HG02852 (cell line): Measurements from ENCODE around the gene EPS8L3.
"Not testable (repeated sequence)": the region's sequence is repeated elsewhere in the genome, so short reads cannot be mapped to it uniquely, and the experiment has no call there.

ENCODE experiments used
- ATAC-seq: cut with Tn5 transposase; IDR thresholded peaks from one replicate; pipeline ENCODE4 v1.9.1; 2021; ENCODE audit warnings: mild to moderate bottlenecking, moderate library complexity; ENCODE audit not compliant: unreplicated experiment

The EPS8L3 gene, protein sequence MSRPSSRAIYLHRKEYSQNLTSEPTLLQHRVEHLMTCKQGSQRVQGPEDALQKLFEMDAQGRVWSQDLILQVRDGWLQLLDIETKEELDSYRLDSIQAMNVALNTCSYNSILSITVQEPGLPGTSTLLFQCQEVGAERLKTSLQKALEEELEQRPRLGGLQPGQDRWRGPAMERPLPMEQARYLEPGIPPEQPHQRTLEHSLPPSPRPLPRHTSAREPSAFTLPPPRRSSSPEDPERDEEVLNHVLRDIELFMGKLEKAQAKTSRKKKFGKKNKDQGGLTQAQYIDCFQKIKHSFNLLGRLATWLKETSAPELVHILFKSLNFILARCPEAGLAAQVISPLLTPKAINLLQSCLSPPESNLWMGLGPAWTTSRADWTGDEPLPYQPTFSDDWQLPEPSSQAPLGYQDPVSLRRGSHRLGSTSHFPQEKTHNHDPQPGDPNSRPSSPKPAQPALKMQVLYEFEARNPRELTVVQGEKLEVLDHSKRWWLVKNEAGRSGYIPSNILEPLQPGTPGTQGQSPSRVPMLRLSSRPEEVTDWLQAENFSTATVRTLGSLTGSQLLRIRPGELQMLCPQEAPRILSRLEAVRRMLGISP

DNA sequence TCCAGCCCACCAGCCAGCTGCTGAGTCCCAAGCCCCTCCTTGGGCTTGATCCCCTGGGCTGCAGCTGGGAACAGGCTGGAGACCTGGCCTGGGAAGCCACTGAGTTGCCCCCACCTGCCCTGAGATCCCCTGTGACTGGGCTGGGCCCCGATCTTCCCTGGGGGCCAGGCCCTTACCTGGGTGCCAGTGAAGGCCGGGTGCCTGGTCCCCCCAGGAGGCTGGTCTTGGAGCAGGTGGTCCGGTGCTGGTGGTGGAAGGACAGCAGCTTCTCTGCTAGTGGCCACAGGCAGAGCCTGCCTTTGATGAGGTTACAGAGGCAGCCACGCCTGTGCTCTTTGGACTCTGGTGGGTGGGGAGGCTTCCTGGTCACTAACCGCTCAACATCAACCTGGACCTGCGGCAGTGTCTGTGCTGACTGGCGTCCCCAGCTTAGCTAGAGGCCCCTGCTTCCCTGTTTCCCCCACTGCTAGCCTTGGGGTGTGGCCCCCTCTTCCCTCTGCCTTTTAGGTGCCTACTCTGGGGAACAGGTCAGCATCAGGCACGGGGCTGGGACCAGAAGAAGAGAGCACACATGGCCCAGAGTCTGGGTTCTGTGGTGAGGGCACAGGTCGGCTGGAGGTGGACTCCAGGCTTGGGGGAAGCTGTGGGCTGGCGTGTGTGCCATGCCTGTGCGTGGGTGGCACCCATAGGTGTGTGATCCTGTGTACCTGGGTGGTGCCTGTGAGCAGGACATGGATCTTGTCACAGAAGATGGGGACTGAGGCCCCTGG, at the start of gene EPS8L3:
TSS of gene EPS8L3 (minus strand) at position 278 of the 770 bp plus-strand sequence. CDS start 2,174 bp downstream, outside the sequence.
- ATAC-seq: no peak

DNA sequence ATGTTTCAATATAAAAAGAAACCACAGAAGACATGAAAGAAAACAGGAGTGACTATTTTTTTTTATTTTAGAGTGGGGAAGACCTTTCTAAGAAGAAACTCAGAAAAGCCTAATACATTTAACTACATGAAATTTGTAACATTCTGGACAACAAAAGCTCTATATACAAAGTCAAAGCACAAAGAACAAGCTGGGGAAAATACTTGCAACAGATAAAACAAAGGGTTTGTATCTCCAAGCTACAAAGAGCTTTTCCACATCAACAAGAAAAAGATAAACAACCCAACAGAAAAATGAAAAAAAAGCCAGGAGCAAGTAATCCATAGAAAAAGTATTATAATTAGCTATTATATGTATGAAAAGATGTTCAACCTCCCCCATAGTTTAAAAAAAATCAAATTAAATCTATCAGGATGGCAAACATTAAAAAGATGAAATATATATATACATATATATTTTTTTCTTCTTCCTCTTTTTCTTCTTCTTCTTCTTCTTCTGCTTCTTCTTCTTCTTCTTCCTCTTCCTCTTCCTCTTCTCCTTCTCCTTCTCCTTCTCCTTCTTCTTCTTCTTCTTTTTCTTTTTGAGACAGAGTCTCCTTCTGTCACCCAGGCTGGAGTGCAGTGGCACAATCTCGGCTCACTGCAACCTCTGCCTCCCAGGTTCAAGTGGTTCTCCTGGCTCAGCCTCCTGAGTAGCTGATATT, 49.1 kb upstream of the EPS8L3 start:
- no peak for ATAC-seq

DNA sequence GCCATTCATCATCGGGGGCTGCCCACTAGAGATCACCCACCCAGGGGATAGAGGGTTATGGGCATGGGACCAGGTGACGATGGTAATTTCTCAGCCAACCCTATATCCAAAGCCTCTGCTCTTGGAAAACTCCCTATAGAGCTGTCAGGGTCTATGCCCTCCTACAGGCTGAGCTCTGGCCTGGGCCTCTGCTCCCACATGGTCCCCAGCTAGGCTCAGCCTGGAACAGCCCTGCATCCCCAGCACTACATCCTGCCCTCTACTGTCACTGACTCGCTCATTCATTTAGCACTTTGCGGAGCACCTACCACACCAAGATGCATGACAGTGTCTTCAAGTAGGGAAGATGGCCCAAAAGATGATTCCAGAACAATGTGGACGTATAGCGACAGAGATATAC, 45.0 kb upstream of the EPS8L3 start:
- ATAC-seq: no peak

DNA sequence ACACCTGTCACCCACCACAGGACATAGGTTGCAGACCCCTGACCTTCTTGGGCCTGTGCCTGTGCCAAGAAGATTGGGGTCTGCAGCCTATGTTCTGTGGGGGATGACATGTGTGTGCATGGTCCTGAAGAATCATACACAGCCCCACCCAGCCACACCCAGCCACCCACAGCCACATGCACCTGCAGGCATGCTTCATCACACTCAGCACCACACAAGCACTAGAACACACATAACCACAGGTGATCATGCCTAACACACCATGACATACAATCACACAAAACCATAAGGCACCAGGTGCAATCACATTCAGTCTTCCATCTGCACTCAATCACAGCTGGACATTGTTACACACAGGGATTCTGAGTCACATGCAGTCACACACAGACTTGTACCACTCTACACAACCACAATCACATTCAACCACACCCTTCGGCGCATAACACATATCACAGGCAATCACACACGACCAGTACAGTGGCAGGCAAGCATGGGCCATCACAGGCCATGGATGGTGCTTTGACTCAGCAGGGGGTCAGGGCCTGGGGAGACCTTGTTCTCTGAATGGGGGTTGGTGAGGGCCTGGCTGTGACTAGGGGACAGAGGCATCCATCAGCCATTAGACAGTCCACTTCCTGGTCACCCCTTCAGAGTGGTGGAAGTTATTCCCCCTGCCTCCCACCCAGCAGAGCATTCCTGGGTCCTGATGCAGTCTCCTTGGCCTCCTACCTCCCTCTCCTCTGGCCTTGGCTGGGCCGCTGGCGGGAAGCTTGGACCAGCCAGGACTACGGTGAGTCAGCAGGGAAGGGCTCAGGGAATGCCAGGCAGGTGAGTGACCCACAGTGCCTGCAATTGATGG, 44.3 kb upstream of the EPS8L3 start:
- ATAC-seq: no peak

DNA sequence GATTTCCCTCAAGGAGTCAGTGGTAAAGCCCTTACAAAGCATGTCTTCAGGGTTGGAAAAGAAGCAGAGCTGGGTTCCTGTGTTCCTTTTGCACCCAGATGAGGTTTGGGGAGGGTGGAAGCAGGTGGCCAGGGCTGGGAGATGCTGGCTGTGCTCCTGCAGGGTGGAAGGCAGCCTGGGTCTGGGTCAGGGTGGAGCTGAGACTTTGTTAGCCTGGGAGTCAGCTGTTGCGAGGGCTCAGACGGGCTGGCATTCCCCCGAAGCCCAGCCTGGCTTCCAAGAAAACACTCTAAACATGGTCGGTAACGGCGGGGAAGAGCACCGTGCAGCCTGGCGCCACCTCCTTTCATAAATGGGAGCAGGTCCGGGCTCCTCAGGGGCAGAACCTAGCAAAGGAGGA, 43.7 kb upstream of the EPS8L3 start:
- no peak for ATAC-seq

DNA sequence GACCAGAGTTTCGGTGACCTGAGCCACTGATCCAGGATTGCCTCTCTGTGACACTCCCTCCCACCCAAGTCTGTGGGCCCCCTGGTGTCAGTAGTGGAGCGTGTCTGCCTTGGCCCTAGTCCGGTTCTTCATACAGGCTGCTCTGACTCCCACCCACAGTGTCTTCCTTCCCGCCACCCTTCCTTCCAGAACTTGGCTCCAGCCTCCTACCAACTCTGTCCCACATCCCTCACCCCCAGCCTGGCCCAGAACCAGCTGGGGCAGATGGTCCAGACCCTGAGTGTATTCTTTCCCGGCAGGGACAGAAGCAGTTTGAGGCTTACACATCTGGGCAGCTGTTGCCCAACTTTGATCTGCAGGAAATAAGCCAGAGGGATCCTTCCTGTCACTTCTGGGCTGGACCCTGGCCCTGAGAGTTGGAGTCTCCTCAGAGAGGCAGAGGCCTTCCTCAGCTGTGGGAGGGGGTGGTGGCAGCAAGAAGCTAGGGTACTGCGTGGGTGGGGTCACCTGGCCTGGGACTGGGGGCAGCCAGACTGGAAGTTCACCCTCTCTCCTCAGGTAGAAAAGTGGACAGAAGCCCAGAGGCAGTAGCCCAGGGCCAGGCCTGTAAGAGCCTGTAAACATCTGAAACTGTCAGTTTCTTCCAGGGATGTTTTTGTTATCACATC, 43.1 kb upstream of the EPS8L3 start:
- ATAC-seq: no peak

DNA sequence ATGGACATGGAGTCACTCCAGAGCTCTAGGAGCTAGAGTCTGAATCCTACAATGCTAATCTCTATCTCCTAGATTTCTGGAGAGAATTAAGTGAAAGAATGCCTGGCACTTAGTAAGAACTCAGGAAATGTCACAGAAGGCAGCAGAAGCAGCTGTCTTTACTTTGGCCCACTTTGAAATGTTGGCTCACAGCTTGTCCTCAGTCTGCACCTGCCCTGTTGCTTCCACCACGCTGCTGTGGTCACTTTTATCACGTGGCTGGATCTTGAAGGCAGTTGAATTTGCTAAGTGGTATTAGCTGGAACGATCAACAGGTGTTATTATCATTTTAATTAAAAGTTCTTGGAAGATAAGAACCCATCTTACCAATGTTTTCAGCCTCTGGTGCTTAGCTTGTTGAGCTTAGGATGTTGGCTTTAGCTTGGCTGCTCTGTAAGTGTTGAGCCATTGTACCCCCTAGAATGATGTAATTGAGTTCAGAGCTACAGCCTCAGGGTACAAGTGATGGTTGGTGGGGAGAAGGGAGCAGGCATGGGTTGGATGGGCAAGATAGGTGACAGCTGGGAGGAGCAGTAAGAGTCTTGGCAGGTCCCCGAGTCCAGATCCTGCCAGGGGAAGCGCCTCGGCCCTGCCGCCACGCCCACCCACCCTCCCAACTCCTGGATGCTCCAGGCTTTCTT, 41.9 kb upstream of the EPS8L3 start:
- ATAC-seq: no peak

DNA sequence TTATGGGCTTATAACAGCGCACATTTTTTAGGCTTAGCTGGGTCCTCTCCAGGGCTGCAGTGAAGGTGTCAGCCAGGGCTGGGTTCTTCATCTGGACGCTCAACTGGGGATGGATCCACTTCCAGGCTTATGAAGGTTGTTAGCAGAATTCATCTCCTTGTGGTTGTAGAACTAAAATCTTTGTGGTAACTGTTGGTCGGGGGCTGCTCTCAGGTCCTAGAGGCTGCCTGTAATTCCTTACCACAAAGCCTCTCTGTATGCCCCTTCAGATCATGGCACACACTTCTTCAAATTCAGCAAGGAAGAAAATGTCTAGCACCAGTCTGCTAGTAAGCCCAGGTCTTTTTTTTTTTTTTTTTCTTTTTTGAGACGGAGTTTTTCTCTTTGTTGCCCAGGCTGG, 40.9 kb upstream of the EPS8L3 start:
- ATAC-seq: no peak

DNA sequence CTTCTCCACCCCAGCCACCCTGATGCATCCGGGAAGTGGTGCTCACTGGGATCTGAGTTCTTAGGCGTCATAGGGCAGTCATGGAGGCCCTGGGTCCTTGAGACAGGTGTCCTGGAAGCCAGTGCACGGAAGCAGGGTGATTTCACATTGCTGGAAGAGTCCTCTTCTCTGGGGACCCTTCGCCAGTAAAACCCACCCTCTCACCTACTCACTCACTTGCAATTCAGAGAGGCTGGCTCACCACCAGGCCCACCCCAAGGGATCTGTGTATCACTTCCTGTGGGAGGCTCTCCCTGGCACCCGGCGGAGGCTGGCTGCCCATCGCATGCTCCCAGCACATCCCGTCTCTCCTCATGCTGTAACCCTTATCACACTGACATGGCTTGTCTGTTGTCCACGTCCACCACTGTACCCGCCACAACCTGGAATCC, 40.2 kb upstream of the EPS8L3 start:
- no peak for ATAC-seq

DNA sequence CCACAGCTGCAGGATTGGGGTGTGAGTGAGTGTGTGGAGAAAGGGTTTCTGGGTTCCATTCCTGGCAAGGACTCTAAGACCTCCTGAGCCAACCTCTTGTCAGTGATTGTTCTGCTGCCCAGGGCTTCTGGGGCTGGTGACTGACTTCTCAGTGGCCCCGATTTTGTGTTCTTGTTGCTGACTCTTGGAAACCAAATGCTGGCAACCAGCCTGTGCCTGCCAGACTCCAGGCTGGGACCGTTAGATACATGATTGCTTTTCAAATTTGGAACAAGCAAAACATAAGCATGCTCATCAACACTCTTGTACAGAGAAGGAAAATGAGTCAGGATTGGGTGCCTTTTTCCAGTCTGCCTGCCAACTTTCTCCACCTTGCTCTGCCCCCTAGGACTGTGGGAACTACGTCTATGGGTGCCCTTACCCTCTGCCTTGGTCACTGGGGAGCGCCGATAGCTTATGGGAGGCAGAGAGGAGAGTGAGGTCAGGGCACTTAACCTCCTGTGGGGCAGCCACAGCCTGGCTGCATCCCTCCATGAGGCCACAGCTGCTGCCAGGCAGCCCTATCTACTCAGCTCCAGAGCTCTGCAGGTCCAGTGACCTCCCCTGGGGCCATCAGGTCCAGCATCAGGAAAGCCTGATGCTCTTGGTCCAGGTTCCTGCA, 39.3 kb upstream of the EPS8L3 start:
- no peak for ATAC-seq

DNA sequence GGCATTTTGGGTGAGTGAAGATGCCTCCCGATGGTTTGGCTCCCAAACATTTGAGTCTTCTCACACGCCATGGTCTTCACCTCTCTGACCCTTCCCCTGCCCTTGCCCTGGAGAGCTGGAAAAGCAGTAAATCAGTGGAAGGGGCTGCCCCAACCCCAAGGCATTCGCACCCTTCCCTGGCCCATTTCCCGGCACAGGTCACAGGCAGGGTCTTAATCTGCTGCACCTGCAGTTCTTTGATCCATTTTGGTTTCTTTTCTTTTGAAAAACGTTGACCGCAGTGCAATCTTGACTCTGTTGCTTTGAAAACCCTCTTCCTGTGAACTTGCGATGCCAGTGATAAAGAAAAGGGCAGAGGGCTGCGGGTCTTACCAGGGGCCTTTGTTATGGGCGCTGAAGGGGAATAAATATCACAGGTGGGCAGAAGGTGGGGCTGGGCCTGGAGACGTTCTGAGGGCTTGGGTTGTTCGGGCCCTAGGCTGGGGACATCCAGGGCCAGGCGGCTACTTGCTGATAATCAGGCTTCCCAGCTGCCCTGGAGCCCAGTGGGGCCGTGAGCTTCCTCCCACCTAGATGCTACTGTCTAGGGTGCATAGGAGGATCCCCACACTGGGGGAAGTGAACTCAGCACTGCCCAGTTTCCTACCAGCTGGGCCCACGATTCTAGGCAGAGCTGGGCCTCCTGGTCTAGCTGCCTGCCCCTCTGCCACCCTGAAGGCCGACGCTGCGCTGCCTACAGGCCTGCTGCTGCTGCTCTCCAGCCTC, 38.6 kb upstream of the EPS8L3 start:
- ATAC-seq: no peak

DNA sequence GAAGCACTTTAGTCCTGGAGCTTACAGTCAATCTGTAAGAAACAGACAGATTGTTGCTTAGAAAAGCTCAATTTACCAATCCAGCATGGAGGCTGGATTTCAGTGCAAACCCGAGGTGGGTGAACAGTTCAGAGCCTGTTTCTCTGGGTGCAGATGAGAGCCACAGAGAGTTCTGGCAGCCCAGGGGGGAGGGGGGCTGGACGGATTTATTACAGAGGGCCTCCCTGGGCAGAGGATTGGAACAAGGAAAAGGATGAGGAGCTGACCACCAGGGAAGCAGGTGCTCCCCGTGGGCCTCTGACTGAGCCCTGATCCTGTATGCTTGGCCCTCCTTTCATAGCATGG, 38.0 kb upstream of the EPS8L3 start:
- no peak for ATAC-seq

DNA sequence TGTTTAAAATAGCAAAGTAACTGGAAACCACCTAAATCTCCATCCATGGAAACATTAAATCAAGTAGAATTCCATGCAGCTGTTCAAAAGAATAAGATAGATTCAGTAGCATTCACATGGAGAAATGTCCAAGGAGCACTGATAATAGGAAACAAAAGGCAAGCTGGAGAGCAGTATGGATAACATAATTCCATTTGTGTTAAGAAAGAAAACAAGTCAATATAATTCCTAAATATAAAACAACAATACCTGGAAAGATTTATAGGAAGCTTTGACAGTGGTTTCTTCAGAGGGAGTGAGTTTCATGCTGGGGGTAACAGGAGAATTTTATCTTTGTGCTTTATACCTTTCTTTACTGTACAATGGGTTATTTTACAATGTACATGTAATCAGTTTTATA, 36.6 kb upstream of the EPS8L3 start:
- no peak for ATAC-seq

DNA sequence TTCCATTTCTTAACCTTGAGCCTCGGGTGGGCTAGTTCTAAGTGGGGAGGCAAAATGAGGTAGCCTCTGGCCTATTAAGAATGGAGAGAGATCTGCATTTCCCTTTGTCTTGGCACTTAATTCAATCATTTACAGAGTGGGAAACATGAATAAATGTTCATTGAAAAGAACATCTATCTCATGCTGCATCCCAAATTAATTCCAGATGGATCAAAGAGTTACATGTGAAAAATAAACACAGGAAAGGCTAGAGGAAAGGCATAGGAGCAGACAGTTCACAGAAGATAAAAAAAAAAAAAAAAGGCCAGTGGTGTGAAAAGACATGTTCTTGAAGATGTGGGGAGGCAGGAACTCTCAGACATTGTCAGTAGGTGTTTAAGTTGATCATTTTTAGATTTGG, 35.7 kb upstream of the EPS8L3 start:
- no peak for ATAC-seq

DNA sequence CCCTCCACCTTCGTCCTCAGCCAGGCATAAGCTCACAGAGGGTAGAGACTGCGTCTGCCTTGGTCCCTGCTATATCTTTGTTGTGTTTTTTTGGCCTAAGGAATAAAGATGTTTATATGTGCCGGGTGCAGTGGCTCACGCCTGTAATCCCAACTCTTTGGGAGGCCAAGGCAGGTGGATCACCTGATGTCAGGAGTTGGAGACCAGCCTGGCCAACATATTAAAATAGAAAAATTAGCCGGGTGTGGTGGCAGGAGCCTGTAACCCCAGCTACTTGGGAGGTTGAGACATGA, 33.5 kb upstream of the EPS8L3 start:
- not testable (repeated sequence) for ATAC-seq

DNA sequence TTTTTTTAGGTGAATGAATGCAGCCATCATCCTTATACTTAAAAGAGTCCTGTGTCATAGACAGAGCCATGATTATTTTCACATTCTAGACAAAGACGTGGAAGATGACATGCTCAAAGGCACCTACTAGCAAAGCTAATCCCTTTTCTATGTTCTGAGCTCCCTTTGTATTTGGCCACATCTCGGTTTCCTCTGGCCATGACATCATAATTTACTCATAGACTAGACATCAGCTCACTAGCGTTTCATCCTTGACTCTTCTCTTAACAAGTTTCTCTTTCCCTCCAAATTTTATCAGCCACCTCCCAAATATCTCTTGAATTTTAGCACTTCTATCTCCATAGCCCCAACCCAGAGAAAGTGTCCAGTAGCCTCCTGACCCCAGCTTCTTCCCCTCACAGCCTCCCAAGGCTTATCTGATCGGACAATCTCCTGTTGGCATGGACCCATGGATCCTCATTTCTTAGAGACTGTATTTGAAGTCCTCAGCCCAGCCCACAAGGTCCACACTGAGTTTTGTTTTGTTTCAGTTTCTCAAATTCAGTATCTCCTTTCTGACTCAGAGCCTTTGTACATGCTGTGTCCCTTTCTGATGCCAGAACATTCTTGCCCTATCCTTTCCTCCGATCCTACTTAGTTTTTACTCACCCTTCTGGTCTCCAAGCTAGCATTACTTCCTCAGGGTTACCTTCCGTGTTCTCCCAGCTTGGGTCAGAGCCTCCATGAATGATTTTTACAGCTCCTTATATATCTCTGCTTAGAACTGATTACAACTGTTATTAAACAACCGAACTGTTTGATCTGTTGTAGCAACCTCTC, 33.0 kb upstream of the EPS8L3 start:
- no peak for ATAC-seq
